ENCODE results near the gene DNER. TPM values are rescaled to one million over a fixed set of nuclear protein-coding genes. Genes with fewer than 3 reads are reported as not detected.

The DNER gene
- total and polyA plus RNA-seq, 2 donors from 2014 or later, result 16.5 to 21.9 TPM

DNA sequence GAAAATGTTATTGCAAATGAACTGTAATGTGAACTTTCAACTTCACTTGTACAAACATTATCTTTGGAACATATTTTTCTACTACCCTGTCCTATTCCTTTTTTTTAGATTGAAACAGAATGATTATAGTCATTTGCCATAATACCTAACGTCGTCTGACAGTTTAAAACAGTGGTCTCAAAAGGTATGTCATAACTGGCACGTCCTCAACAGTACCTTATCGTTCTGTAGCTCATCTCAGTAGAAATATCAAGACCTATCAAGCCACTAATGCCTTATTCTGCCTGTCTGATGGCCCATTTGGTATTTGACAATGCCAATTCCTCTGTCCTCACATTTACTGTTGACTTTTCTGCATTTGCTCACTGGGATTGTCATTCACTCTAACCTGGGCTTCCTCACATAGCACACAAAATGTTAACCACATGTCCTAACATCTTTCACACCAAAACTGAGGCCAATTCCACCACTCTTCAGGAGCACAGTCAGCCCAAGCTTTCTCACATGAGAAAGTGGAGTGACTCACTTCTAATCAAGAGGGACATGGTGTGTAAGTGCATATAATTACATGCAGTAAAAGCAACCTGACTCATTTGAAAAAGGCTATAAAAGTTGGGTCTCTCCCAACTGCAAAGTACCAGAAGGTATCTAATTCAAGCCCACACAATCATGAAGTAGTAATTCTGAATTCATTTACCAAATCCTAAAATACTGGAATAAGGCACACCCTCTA is 34.8 kb downstream of the DNER start:
- no peak overlapping the region for H3K4me3 ChIP-seq (ENCODE audit: low read length in 3 of 3)
- intact Hi-C loops (cut with DNase I), result no loop called here
- H3K36me3 ChIP-seq (ENCODE audit: control insufficient read depth in 2 of 3, insufficient read depth in 3 of 3, low read length in 3 of 3), result no peaks in the 10 kb centered on the region
- DNase-seq, result no peak
- H3K27me3 ChIP-seq (ENCODE audit: control insufficient read depth, insufficient read depth, low read length), result no peaks in the 10 kb centered on the region
- no peak overlapping the region for H3K9ac ChIP-seq (ENCODE audit: low read length in 3 of 3)
- no peaks in the 10 kb centered on the region for H3K4me1 ChIP-seq (ENCODE audit: control insufficient read depth in 2 of 3, insufficient read depth in 2 of 3, low read depth in 1 of 3, low read length in 3 of 3)
- TF ChIP-seq, protein P1, sequence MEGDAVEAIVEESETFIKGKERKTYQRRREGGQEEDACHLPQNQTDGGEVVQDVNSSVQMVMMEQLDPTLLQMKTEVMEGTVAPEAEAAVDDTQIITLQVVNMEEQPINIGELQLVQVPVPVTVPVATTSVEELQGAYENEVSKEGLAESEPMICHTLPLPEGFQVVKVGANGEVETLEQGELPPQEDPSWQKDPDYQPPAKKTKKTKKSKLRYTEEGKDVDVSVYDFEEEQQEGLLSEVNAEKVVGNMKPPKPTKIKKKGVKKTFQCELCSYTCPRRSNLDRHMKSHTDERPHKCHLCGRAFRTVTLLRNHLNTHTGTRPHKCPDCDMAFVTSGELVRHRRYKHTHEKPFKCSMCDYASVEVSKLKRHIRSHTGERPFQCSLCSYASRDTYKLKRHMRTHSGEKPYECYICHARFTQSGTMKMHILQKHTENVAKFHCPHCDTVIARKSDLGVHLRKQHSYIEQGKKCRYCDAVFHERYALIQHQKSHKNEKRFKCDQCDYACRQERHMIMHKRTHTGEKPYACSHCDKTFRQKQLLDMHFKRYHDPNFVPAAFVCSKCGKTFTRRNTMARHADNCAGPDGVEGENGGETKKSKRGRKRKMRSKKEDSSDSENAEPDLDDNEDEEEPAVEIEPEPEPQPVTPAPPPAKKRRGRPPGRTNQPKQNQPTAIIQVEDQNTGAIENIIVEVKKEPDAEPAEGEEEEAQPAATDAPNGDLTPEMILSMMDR (IDR thresholded peaks at IDR 0.05; ENCODE audit: borderline replicate concordance, extremely low read depth, insufficient read depth), result no peak
- FAIRE-seq, result no peak
- H3K27ac ChIP-seq (ENCODE audit: low read depth in 2 of 2, low read length in 2 of 2), result no peak overlapping the region
- H3K9me3 ChIP-seq (ENCODE audit: control insufficient read depth in 2 of 3, insufficient read depth in 1 of 3, low read length in 3 of 3), result no peaks in the 10 kb centered on the region

DNA sequence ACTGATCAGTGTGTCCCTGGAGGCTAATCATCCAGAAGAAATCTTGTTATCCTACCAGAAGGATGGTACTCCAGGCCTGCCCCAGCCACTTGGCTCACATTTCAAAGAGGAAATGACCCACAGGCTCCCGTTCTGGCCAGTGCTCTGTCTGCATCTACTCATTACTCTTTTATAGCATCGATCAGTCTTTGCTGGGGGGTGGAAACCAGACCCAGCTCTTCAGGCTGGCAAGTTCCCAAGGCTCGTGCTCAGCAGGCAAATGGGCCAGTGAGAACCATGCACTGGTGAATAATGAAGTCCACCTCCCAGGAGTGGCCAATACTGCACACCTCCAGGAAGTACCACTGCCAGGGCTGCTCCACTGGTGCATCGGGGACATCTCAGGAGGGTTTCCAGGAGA is 38.8 kb downstream of the DNER start:
- Histone ChIP-seq H3K4me1 (ENCODE audit: control insufficient read depth in 2 of 3, insufficient read depth in 2 of 3, low read depth in 1 of 3, low read length in 3 of 3) (no peaks in the 10 kb centered on the region), H3K27me3 (ENCODE audit: control insufficient read depth, insufficient read depth, low read length) (no peaks in the 10 kb centered on the region), H3K4me3 (ENCODE audit: low read length in 3 of 3) (no peak overlapping the region), H3K36me3 (ENCODE audit: control insufficient read depth in 2 of 3, insufficient read depth in 3 of 3, low read length in 3 of 3) (no peaks in the 10 kb centered on the region), H3K27ac (ENCODE audit: low read depth in 2 of 2, low read length in 2 of 2) (no peak overlapping the region), H3K9me3 (ENCODE audit: control insufficient read depth in 2 of 3, insufficient read depth in 1 of 3, low read length in 3 of 3) (no peaks in the 10 kb centered on the region), H3K9ac (ENCODE audit: low read length in 3 of 3) (no peak overlapping the region)
- DNase-seq (peak in 1 of 5 donors; percentile 15), FAIRE-seq (no peak)
- TF ChIP-seq, protein P1 (IDR thresholded peaks at IDR 0.05; ENCODE audit: borderline replicate concordance, extremely low read depth, insufficient read depth), result no peak
- intact Hi-C loops (cut with DNase I), result no loop called here

DNA sequence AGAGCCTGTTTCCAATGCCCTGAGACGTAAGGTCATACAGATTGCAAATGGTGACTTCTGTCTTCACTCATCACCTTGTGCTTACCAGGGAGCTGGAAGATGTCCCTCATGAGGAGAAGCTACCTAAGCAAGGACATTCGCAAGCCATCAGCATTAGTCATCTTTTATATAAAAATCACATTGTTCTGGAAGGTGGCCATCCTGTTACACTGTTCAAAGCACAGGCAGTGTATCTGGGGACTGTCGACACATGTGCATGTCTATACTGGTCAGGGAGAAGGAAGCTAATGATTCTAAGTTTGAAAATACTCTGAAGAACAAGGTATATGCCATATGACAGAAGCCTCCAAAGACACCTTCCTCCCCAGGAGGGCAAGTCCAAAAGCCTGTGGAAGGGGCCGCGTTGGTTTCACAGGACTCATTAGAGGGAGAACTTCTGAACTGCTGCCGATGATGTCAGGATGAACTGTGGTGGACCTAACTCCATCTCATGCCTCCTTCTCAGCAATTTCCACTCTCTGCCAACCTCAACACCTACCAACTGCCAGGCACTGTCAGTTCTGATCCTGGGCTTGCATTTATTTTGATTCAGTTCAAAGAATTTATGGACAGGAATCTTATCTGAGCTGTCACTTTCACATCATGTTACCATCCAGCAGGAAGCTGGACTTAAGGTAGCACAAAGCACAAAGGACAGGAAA is 39.4 kb downstream of the DNER start:
- no peak for FAIRE-seq
- no peaks in the 10 kb centered on the region for H3K27me3 ChIP-seq (ENCODE audit: control insufficient read depth, insufficient read depth, low read length)
- H3K4me3 ChIP-seq (ENCODE audit: low read length in 3 of 3), result no peak overlapping the region
- no peak for DNase-seq
- no peaks in the 10 kb centered on the region for H3K36me3 ChIP-seq (ENCODE audit: control insufficient read depth in 2 of 3, insufficient read depth in 3 of 3, low read length in 3 of 3)
- TF ChIP-seq, protein P1 (IDR thresholded peaks at IDR 0.05; ENCODE audit: borderline replicate concordance, extremely low read depth, insufficient read depth), result no peak
- H3K9ac ChIP-seq (ENCODE audit: low read length in 3 of 3), result no peak overlapping the region
- H3K27ac ChIP-seq (ENCODE audit: low read depth in 2 of 2, low read length in 2 of 2), result no peak overlapping the region
- intact Hi-C loops (cut with DNase I), result no loop called here
- no peaks in the 10 kb centered on the region for H3K4me1 ChIP-seq (ENCODE audit: control insufficient read depth in 2 of 3, insufficient read depth in 2 of 3, low read depth in 1 of 3, low read length in 3 of 3)
- H3K9me3 ChIP-seq (ENCODE audit: control insufficient read depth in 2 of 3, insufficient read depth in 1 of 3, low read length in 3 of 3), result no peaks in the 10 kb centered on the region

Measured in kidney (tissue), 14 donors.